GM12872 (cell line): ENCODE data around the gene VPS26B.

ENCODE experiments used
- CTCF ChIP-seq: IDR thresholded peaks from 3 replicates; pipeline ENCODE4 v1.5.1; 2011; ENCODE audit warnings: low read depth, mild to moderate bottlenecking, low read length, moderate library complexity; ENCODE audit not compliant: insufficient read depth

The VPS26B gene

DNA sequence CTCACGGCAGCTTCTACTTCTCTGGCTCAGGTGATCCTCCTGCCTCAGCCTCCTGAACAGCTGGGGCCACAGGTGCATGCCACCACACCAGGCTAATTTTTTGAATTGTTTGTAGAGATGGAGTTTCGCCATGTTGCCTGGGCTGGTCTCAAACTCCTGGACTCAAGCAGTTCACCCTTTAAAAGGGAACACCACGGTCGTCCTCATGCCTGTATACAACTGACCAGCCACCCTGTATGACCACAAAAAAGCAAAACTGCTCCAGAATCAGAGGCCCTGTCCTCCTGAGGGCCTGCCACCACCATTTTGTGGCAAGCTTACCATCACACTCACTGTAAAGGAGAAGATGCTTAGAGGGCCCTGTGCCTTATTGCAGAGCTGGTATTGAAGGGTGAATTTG, 53.9 kb downstream of the VPS26B start:
- no peak for TF ChIP-seq CTCF

- no peak for TF ChIP-seq CTCF
Measured at GRCh38 chr11:134282121-134283045, 57.9 kb downstream of the VPS26B start.

- no peak for TF ChIP-seq CTCF
Measured at GRCh38 chr11:134283461-134284230, 59.2 kb downstream of the VPS26B start.

DNA sequence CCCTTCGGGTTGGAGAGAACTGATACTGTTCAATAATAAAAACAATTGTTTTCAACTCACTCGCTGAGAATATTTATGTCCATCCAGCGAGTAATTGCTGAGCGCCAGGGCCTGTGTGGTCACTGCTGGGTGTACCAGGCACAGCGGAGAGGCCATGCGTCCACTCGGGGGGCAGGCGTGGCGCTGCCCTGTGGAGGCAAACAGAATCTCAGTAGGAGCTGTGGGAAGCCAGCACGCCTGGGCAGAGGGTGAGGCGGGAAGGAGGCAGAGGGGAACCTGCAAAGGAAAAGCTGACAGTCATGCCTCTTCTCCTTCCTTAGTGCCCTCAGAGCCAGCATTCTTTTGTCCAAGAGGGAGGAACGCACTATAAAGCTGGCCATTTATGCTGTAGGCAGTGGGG, 63.1 kb downstream of the VPS26B start:
- TF ChIP-seq CTCF: no peak

- no peak for TF ChIP-seq CTCF
Measured at GRCh38 chr11:134288486-134288885, 64.0 kb downstream of the VPS26B start.

- no peak for TF ChIP-seq CTCF
Measured at GRCh38 chr11:134289167-134289566, 64.7 kb downstream of the VPS26B start.

DNA sequence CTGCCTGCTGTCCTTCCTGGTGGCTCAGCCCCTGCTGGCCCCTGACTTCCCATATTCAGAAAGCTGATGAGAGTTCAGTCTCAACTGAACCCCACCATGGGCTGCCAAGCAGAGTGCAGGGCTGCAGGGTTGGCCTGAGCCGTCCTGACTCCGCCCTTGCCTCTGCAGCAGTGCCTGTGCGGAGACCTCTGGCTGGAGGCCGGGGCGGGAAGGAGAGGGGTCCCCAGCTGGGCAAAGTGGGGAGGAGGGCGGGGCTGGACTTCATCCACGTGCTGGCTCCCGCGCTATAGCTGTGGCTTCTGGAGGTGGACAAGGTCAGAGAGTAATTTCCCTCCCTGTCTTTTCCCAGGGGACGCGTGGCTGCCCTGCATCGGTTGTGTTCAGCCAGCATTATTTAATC, 65.3 kb downstream of the VPS26B start:
- no peak for TF ChIP-seq CTCF
